ENCODE results near the gene TMEM243. TPM values are rescaled to one million over a fixed set of nuclear protein-coding genes. Genes with fewer than 3 reads are reported as not detected.
A peak's percentile ranks its signal among the peaks of the same experiment; 100 is the strongest.

TMEM243 gene
- total and polyA plus RNA-seq, 10 of the 15 experiments (the other 5 are each of a cell fraction or from before 2014, with no cell fraction given) = 47.8 to 170 (median 77.9) TPM

DNA sequence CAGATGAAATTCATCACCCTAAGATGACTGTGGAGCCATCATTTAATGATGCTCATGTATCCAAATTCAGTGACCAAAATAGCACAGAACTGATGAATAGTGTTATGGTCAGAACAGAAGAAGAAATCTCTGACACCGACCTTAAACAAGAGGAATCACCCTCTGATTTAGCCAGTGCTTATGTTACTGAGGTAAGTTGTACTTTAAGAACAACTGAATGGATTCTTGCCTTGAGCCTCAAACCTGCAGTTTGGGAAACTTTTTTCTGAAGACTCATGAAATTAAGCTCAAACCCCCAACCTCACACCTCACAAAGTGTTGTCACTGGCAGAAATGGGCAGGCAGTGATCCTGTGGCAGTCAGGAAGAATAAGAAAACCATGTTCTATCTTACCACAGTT is 25.6 kb downstream of the TMEM243 start:
- peaks cover 23% of the 10 kb centered on the region for H3K79me2 ChIP-seq (ENCODE audit: control insufficient read depth, insufficient read depth, low read length)
- H3K27ac ChIP-seq (ENCODE audit: control insufficient read depth, insufficient read depth) = no peak overlapping the region
- no peaks in the 10 kb centered on the region for H3K27me3 ChIP-seq (replicated peaks in 1 of 2; ENCODE audit: control insufficient read depth in 2 of 2, insufficient read depth in 2 of 2, low read length in 1 of 2)
- no peaks in the 10 kb centered on the region for H3K4me1 ChIP-seq (ENCODE audit: control insufficient read depth, insufficient read depth, low read length)
- no peak for FAIRE-seq
- no peaks in the 10 kb centered on the region for H4K20me1 ChIP-seq (ENCODE audit: control insufficient read depth, insufficient read depth)
- BruUV-seq (replicated peaks) = no TSS peak
- 39% methylated on average over 1 of the region's 1 CpG for WGBS (ENCODE audit: insufficient coverage, insufficient replicate concordance, low lambda C conversion rate, missing lambda C conversion rate)
- no peak overlapping the region for H3K4me2 ChIP-seq (ENCODE audit: control insufficient read depth, insufficient read depth)
- POLR2A ChIA-PET = interaction anchor here (1.7 to 1.8 kb wide), 2 partner anchors 9 to 23 kb away, joined by 4 to 7 read pairs; no protein-coding TSS in a partner anchor
- peaks cover 15 to 43% of the 10 kb centered on the region in 2 experiments for H3K36me3 ChIP-seq (ENCODE audit: control insufficient read depth in 2 of 2, insufficient read depth in 2 of 2, low read length in 1 of 2)
- no peak overlapping the region for H2AFZ ChIP-seq (ENCODE audit: control insufficient read depth, low read depth, low read length)
- no peak for DNase-seq (ENCODE audit: low read depth, low spot score)
- H3K4me3 ChIP-seq = no peak overlapping the region
- in situ Hi-C loops (cut with MboI) = no loop called here
- no peak for ATAC-seq
- H3K9ac ChIP-seq (ENCODE audit: control insufficient read depth, insufficient read depth, low read length) = no peak overlapping the region
- CTCF ChIA-PET = interaction anchor here (1.0 kb wide), 1 partner anchor 16 kb away, joined by 3 read pairs; no protein-coding TSS in a partner anchor
- no peaks in the 10 kb centered on the region for H3K9me3 ChIP-seq (replicated peaks; ENCODE audit: control insufficient read depth, insufficient read depth, low read length)
- RAD21 ChIA-PET (ENCODE audit: unreplicated experiment) = no interaction called here
- SMC1A ChIA-PET (ENCODE audit: uncharacterized antibody, unreplicated experiment) = interaction anchor here (1.0 to 2.0 kb wide), 2 partner anchors 9 to 19 kb away, joined by 3 to 8 read pairs; no protein-coding TSS in a partner anchor
- intact Hi-C loops (cut with micrococcal nuclease; ENCODE audit: unreplicated experiment) = no loop called here
- TF ChIP-seq STAT1 (conservative IDR thresholded peaks at IDR 0.05) (no peak), RAD21 (IDR thresholded peaks at IDR 0.05; ENCODE audit: insufficient read depth, low read depth, low read length) (no peak), IRF3 (IDR thresholded peaks at IDR 0.05) (no peak), SREBF1 (IDR thresholded peaks at IDR 0.05; ENCODE audit: low read length) (no peak), ATF2 (IDR thresholded peaks at IDR 0.05; ENCODE audit: low read length) (0 out of 2 replicates have a peak, but pooled peaks have one; percentile 5), SIX5 (IDR thresholded peaks at IDR 0.05; ENCODE audit: low read depth, low read length, severe bottlenecking) (no peak), RCOR1 (conservative IDR thresholded peaks at IDR 0.05; ENCODE audit: low read depth, low read length) (no peak), KAT2A (conservative IDR thresholded peaks at IDR 0.05; ENCODE audit: control insufficient read depth, low read depth, low read length) (no peak), ZBTB40 (IDR thresholded peaks at IDR 0.05; ENCODE audit: borderline replicate concordance) (no peak), POLR2AphosphoS2 (IDR thresholded peaks at IDR 0.05; ENCODE audit: low read depth, low read length) (0 out of 2 replicates have a peak, but pooled peaks have one; percentile 44), ZNF24 (IDR thresholded peaks at IDR 0.05) (no peak), ZNF274 (IDR thresholded peaks at IDR 0.05; ENCODE audit: insufficient read depth, insufficient read length) (no peak), HDAC6 (IDR thresholded peaks at IDR 0.05; ENCODE audit: unreplicated experiment) (no peak), GABPA (IDR thresholded peaks at IDR 0.05; ENCODE audit: low read depth) (no peak), NR2C1 (IDR thresholded peaks at IDR 0.05) (no peak)

Measured in GM12878 (cell line).